A549 (cell line): ENCODE measurements around the gene CASP3. TPM values are rescaled to one million over a fixed set of nuclear protein-coding genes. Genes with fewer than 3 reads are reported as not detected.

Experiments
- ATAC-seq, 2 experiments: fragments of 200-7000 bp in 1 of 2; fragments of >200 bp in 1 of 2; cut with Nextera tagmentation in 1 of 2; cut with Tn5 transposase in 1 of 2; 3 replicates each; pipeline versions ENCODE4 v1.8.0 to v1.9.1; 2018 to 2020; ENCODE audit warnings: mild to moderate bottlenecking in 1 of 2, moderate library complexity in 1 of 2
- CTCF ChIA-PET: fragments of 300-600 bp; sonication (Branson Sonifier 250); formaldehyde crosslinking; extraction: SDS; loops from one replicate; lab custom pipeline; 2021; ENCODE audit warnings: antibody characterized with exemption, inconsistent platforms; lab: Yijun Ruan, JAX
- POLR2A ChIA-PET: fragments of 350-600 bp; formaldehyde crosslinking; extraction: SDS; loops from one replicate; lab custom pipeline; 2021; ENCODE audit warnings: antibody characterized with exemption, inconsistent platforms; lab: Yijun Ruan, JAX
- DNase-seq, 2 experiments: peaks; one replicate each; pipeline versions ENCODE4 v3.0.0 to v3.0.0-alpha.2; 2011 to 2016; ENCODE audit warnings: low read depth in 1 of 2, low spot score in 1 of 2
- FAIRE-seq: peaks from 2 replicates; lab custom pipeline; 2011; peaks lifted over from hg19 to GRCh38; lab: Jason Lieb, UNC
- H3K27ac ChIP-seq, 2 experiments: fragments of >200 bp; sonication (Bioruptor Twin); formaldehyde crosslinking; 3 replicates each; pipeline ENCODE4 v1.5.1; 2016 to 2017
- H3K4me1 ChIP-seq: fragments of >200 bp; sonication (Bioruptor Twin); formaldehyde crosslinking; 3 replicates; pipeline ENCODE4 v1.6.1; 2016
- H3K4me2 ChIP-seq: fragments of >200 bp; sonication (Bioruptor Twin); formaldehyde crosslinking; 3 replicates; pipeline ENCODE4 v1.6.1; 2016
- H3K4me3 ChIP-seq: fragments of >200 bp; sonication (Bioruptor Twin); formaldehyde crosslinking; 3 replicates; pipeline ENCODE4 v1.5.1; 2016
- H3K9me3 ChIP-seq: fragments of >200 bp; sonication (Bioruptor Twin); formaldehyde crosslinking; 3 replicates; pipeline ENCODE4 v1.6.1; 2016
- BHLHE40 ChIP-seq: IDR thresholded peaks from 2 replicates; pipeline ENCODE4 v1.6.1; 2012; ENCODE audit warnings: low read depth, low read length, inconsistent platforms
- CBX2 ChIP-seq: fragments of 200-600 bp; sonication (generic); IDR thresholded peaks from 2 replicates; pipeline ENCODE4 v1.6.1; 2016; ENCODE audit warnings: low read depth, mild to moderate bottlenecking, borderline replicate concordance
- CEBPB ChIP-seq, 2 experiments: fragments of >200 bp in 1 of 2; sonication (Bioruptor Twin) in 1 of 2; formaldehyde crosslinking in 1 of 2; IDR thresholded peaks; 2 replicates each; pipeline ENCODE4 v1.6.1; 2012 to 2016
- EHMT2 ChIP-seq: fragments of 200-600 bp; sonication (generic); IDR thresholded peaks from 2 replicates; pipeline ENCODE4 v1.6.1; 2016; ENCODE audit warnings: antibody characterized with exemption, low read depth, mild to moderate bottlenecking, moderate library complexity
- GATA3 ChIP-seq: IDR thresholded peaks from 2 replicates; pipeline ENCODE4 v1.6.1; 2012; ENCODE audit warnings: borderline replicate concordance
- HEYL ChIP-seq: fragments of 250-450 bp; sonication (Bioruptor Pico); IDR thresholded peaks from 2 replicates; pipeline ENCODE4 v1.8.0; 2021; ENCODE audit warnings: mild to moderate bottlenecking, moderate library complexity
- HOXA7 ChIP-seq: fragments of 250-450 bp; sonication (Bioruptor Pico); IDR thresholded peaks from 2 replicates; pipeline ENCODE4 v1.5.0; 2020; ENCODE audit warnings: mild to moderate bottlenecking, moderate library complexity
- JUN ChIP-seq, 2 experiments: fragments of >200 bp; sonication (Bioruptor Twin); formaldehyde crosslinking; IDR thresholded peaks; 2 replicates in 1 of 2; 3 replicates in 1 of 2; pipeline ENCODE4 v1.6.1; 2016 to 2017
- JUNB ChIP-seq: fragments of >200 bp; sonication (Bioruptor Twin); formaldehyde crosslinking; IDR thresholded peaks from 2 replicates; pipeline ENCODE4 v1.6.1; 2016
- MAZ ChIP-seq: fragments of 150-350 bp; IDR thresholded peaks from 2 replicates; pipeline ENCODE4 v1.6.1; 2014; ENCODE audit warnings: antibody characterized with exemption, low read depth, low read length, borderline replicate concordance
- NR3C1 ChIP-seq: fragments of >200 bp; sonication (Bioruptor Twin); formaldehyde crosslinking; IDR thresholded peaks from 3 replicates; pipeline ENCODE4 v1.6.1; 2017
- POLR2AphosphoS2 ChIP-seq: conservative IDR thresholded peaks from 2 replicates; pipeline ENCODE4 v1.6.1; 2012; ENCODE audit warnings: low read length, improper control_type of control experiment, inconsistent platforms
- RCOR1 ChIP-seq: fragments of 150-350 bp; IDR thresholded peaks from 2 replicates; pipeline ENCODE4 v1.6.1; 2014; ENCODE audit warnings: antibody characterized with exemption, low read length, low read depth
- RFX5 ChIP-seq: fragments of 450-650 bp; IDR thresholded peaks from 2 replicates; pipeline ENCODE4 v1.7.1; 2014; ENCODE audit warnings: antibody characterized with exemption, mild to moderate bottlenecking, moderate library complexity
- SMC3 ChIP-seq: fragments of >200 bp; sonication (Bioruptor Twin); formaldehyde crosslinking; IDR thresholded peaks from 3 replicates; pipeline ENCODE4 v1.6.1; 2018; ENCODE audit warnings: inconsistent platforms
- TFCP2L1 ChIP-seq: fragments of 250-450 bp; sonication (Bioruptor Pico); IDR thresholded peaks from 2 replicates; pipeline ENCODE4 v1.5.0; 2021; ENCODE audit warnings: mild to moderate bottlenecking
- ZSCAN20 ChIP-seq: fragments of 250-450 bp; sonication (Bioruptor Pico); IDR thresholded peaks from 2 replicates; pipeline ENCODE4 v1.8.0; 2022; ENCODE audit warnings: mild to moderate bottlenecking, moderate library complexity
- WGBS: methylation state at CpG from one replicate; pipeline ENCODE4 v1.1.6; 2017; ENCODE audit errors: missing lambda C conversion rate; 5-methylcytosine and 5-hydroxymethylcytosine counted together
- polyA plus RNA-seq, 4 experiments: library from polyadenylated mRNA; depleted of rRNA in 3 of 4; stranded (reverse); fragments of >200 nt; fragmentation: RNase III in 1 of 4; extraction: RNeasy Plus Mini Kit Qiagen cat#74134 plus additional on column Dnase treatment in 1 of 4; gene quantifications; 2 replicates in 3 of 4; 3 replicates in 1 of 4; pipeline ENCODE4 v1.2.3, GENCODE V29; 2011 to 2017
- TF ChIP-seq, protein P1 (sequence below): fragments of 250-450 bp; sonication (Bioruptor Pico); IDR thresholded peaks from 2 replicates; pipeline ENCODE4 v1.5.0; 2020; ENCODE audit warnings: low read depth, mild to moderate bottlenecking, moderate library complexity
- TF ChIP-seq, protein P2 (sequence below): fragments of 150-350 bp; IDR thresholded peaks from 2 replicates; pipeline ENCODE4 v1.6.1; 2014; ENCODE audit warnings: low read depth, mild to moderate bottlenecking, low read length
- TF ChIP-seq, protein P3 (sequence below): fragments of 450-650 bp; IDR thresholded peaks from 2 replicates; pipeline ENCODE4 v1.6.1; 2014; ENCODE audit warnings: antibody characterized with exemption

The CASP3 gene
- polyA plus RNA-seq, 2 of the 4 experiments (the other 2 are of a cell fraction) = 17.4 to 25.4 TPM

DNA sequence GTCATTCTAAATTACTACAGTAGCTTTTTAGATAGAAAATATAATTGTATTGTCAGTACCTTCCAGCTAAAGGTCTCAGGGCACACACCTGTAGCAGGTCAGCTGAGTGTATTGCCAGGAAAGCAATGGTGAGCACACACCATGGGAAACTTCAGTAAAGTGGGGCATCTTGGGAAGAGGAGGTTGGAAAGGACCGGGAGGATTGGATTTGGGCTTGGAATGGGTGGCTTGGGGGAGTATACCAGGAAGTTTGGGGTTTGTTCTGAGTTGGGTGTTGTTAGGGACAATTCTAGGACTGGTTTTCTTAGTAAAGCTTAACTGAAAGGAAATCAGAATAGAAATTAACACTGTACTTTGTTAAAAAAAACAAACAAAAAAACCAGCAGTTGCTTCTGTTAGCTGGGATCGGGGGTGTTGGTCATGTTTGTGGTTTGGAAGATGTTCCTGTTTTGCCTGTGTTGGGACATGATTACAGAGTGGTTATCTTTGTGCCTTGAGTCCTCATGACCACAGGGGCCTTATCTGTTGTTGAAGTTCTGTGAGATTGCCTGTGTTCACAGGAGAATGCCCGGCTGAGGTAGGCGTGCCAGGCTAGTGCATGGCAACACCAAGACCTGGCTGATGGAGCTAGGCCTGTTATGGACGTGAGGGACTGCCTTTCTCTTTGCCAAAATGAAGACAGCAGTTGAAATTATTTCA is 35.4 kb upstream of the CASP3 start (continued):
- TF ChIP-seq, protein P1, sequence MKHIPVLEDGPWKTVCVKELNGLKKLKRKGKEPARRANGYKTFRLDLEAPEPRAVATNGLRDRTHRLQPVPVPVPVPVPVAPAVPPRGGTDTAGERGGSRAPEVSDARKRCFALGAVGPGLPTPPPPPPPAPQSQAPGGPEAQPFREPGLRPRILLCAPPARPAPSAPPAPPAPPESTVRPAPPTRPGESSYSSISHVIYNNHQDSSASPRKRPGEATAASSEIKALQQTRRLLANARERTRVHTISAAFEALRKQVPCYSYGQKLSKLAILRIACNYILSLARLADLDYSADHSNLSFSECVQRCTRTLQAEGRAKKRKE (CRISPR knock-in tag) = no peak
- TF ChIP-seq GATA3 = no peak
- TF ChIP-seq TFCP2L1 = no peak

DNA sequence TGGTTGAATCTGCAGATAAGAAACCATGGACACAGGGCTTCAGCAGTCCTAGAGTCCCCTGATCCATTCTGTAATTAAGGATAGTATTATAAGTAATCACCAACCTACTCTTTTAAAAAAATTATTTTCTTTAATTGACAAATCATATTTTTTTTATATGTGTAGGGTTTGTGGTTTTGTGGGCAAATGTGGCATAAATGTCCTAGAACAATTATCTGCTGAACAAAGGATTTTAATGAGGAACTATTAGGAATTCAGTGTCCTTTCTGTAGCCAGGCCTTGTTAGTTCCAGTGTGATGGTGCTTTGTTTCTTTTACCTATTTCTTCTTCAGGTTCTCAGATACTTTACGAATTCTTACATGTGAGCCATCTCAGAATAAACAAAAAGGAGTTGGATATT is 32.7 kb upstream of the CASP3 start:
- ATAC-seq = no peak
- POLR2A ChIA-PET = no interaction called here
- no peak for FAIRE-seq
- no peak for DNase-seq
- no peaks in the 10 kb centered on the region for H3K4me1 ChIP-seq
- WGBS = 82% methylated on average over 1 of the region's 1 CpG
- H3K4me3 ChIP-seq = no peak overlapping the region
- H3K4me2 ChIP-seq = no peak overlapping the region
- H3K27ac ChIP-seq = no peak overlapping the region
- TF ChIP-seq MAZ = no peak
- CTCF ChIA-PET = no interaction called here
- H3K9me3 ChIP-seq = no peaks in the 10 kb centered on the region

DNA sequence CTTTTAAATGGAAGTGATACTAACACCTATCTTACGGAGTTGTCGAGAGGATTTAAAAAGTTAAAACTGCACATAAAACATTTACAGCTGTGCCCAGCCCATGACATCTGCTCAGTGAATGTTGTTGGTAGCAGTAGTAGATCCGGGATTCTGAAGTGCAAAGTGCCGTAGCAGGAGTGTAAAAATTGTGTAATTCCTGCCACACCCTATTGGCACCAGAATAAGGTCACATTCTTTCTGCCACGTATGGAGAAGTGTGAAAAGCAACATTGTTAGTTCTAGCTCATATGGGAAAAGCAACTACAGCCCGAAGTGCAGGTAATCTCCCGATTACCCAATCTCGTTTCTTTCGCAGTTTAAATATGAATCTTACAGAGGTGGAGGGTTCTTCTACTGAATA is 31.5 kb upstream of the CASP3 start:
- ChIA-PET POLR2A (no interaction called here), CTCF (no interaction called here)
- FAIRE-seq (no peak), DNase-seq (no peak), ATAC-seq (no peak)
- Histone ChIP-seq H3K4me1 (no peaks in the 10 kb centered on the region), H3K27ac (no peak overlapping the region), H3K9me3 (no peaks in the 10 kb centered on the region), H3K4me2 (no peak overlapping the region)
- TF ChIP-seq JUN (IDR thresholded peaks at IDR 0.05) = no peak
- no peak for TF ChIP-seq TFCP2L1
- no peak for TF ChIP-seq HOXA7
- no peak for TF ChIP-seq RCOR1
- no peak for TF ChIP-seq HEYL
- TF ChIP-seq EHMT2 = no peak
- no peak for TF ChIP-seq CBX2
- TF ChIP-seq POLR2AphosphoS2 = no peak
- TF ChIP-seq NR3C1 = no peak
- TF ChIP-seq, protein P2, sequence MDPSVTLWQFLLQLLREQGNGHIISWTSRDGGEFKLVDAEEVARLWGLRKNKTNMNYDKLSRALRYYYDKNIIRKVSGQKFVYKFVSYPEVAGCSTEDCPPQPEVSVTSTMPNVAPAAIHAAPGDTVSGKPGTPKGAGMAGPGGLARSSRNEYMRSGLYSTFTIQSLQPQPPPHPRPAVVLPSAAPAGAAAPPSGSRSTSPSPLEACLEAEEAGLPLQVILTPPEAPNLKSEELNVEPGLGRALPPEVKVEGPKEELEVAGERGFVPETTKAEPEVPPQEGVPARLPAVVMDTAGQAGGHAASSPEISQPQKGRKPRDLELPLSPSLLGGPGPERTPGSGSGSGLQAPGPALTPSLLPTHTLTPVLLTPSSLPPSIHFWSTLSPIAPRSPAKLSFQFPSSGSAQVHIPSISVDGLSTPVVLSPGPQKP = no peak
- TF ChIP-seq SMC3 = no peak
- TF ChIP-seq CEBPB (IDR thresholded peaks at IDR 0.05) = no peak
- no peak for TF ChIP-seq RFX5
- TF ChIP-seq, all 56 proteins: peak for 0
- 73% methylated on average over 9 of the region's 9 CpGs for WGBS
- no peak overlapping the region for H3K4me3 ChIP-seq

DNA sequence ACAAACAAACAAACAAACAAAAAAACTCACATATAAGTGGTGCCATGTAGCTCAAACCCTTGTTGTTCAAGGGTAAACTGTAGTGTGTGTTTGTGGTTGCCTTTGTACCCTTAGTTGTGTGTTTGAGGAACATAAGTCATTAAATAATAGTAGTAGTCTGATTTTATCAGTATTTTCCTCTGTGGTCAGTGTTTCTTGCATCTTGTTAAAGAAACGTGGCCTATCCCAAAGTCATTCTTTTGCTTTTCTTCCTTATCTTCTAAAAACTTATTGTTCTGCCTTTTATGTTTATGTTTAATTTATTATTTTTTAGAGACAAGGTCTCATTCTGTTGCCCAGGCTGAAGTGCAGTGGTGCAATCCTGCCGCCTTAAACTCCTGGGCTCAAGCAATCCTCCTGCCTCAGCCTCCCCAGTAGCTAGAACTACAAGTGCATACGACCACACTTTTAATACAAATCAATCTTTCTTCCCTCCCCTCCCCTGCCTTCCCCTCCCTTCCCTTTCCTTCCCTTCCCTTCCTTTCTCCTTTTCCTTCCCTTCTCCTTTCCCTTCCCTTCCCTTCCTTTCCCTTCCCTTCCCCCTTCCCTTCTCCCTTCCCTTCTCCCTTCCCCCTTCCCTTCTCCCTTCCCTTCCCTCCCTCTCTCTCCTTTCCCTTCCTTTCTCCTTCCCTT is 26.7 kb upstream of the CASP3 start:
- POLR2A ChIA-PET = no interaction called here
- ATAC-seq (no peak), DNase-seq (no peak), FAIRE-seq (no peak)
- TF ChIP-seq BHLHE40 (no peak), CEBPB (IDR thresholded peaks at IDR 0.05) (no peak), JUNB (no peak), ZSCAN20 (no peak), RCOR1 (no peak)
- TF ChIP-seq, protein P3, sequence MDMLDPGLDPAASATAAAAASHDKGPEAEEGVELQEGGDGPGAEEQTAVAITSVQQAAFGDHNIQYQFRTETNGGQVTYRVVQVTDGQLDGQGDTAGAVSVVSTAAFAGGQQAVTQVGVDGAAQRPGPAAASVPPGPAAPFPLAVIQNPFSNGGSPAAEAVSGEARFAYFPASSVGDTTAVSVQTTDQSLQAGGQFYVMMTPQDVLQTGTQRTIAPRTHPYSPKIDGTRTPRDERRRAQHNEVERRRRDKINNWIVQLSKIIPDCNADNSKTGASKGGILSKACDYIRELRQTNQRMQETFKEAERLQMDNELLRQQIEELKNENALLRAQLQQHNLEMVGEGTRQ = no peak
- Histone ChIP-seq H3K27ac (no peak overlapping the region), H3K9me3 (no peaks in the 10 kb centered on the region), H3K4me2 (no peak overlapping the region), H3K4me3 (no peak overlapping the region), H3K4me1 (no peaks in the 10 kb centered on the region)
- CTCF ChIA-PET = no interaction called here
- WGBS = 86% methylated on average over 3 of the region's 3 CpGs
